ENCODE results near the gene PTPRM. TPM values are rescaled to one million over a fixed set of nuclear protein-coding genes. Genes with fewer than 3 reads are reported as not detected.

PTPRM gene
- total RNA-seq, 4 donors from 2014 or later: 62.7 to 94.0 (median 76.0) TPM

DNA sequence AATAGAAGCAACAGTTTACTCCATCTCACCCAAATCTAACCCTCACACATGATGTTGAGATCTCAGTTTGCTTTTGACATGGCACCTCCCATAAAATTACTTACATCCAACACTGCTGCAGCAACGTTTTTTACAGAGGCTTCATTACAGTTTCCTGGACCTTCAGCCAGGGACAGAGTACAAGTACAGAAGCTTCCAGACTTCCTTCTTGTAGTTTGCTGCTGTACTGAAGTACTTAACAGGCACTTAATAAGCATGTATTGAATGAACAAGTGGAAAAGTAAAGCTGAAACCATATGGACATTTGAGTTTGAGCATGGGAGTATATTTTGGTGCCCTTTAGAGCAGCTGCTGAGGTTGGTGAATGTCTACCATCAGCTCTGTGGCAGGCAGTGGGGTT, 514.2 kb downstream of the PTPRM start:
- Histone ChIP-seq H3K36me3 (peaks cover 0 to 10% (median 6%) of the 10 kb centered on the region in 4 donors), H3K27ac (replicated peaks in 1 of 4) (no peak overlapping the region), H3K27me3 (no peaks in the 10 kb centered on the region), H3K9me3 (no peaks in the 10 kb centered on the region), H3K4me3 (no peak overlapping the region), H3K4me1 (no peaks in the 10 kb centered on the region)
- intact Hi-C loops (cut with DNase I): no loop called here
- TF ChIP-seq EP300 (IDR thresholded peaks at IDR 0.05): no peak
- TF ChIP-seq POLR2AphosphoS5 (IDR thresholded peaks at IDR 0.05): no peak
- TF ChIP-seq POLR2A (IDR thresholded peaks at IDR 0.05; ENCODE audit: low read depth): no peak
- TF ChIP-seq, protein P1, sequence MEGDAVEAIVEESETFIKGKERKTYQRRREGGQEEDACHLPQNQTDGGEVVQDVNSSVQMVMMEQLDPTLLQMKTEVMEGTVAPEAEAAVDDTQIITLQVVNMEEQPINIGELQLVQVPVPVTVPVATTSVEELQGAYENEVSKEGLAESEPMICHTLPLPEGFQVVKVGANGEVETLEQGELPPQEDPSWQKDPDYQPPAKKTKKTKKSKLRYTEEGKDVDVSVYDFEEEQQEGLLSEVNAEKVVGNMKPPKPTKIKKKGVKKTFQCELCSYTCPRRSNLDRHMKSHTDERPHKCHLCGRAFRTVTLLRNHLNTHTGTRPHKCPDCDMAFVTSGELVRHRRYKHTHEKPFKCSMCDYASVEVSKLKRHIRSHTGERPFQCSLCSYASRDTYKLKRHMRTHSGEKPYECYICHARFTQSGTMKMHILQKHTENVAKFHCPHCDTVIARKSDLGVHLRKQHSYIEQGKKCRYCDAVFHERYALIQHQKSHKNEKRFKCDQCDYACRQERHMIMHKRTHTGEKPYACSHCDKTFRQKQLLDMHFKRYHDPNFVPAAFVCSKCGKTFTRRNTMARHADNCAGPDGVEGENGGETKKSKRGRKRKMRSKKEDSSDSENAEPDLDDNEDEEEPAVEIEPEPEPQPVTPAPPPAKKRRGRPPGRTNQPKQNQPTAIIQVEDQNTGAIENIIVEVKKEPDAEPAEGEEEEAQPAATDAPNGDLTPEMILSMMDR (IDR thresholded peaks at IDR 0.05): no peak
- WGBS: 22% methylated on average over 1 of the region's 1 CpG
- no peak for DNase-seq (ENCODE audit: extremely low spot score)

- Histone ChIP-seq H3K36me3 (peaks cover 0 to 13% (median 8%) of the 10 kb centered on the region in 4 donors), H3K4me3 (no peak overlapping the region), H3K27ac (replicated peaks in 1 of 4) (no peak overlapping the region), H3K27me3 (no peaks in the 10 kb centered on the region), H3K4me1 (no peaks in the 10 kb centered on the region), H3K9me3 (no peaks in the 10 kb centered on the region)
- 66% methylated on average over 3 of the region's 3 CpGs for WGBS
- no peak for DNase-seq (ENCODE audit: extremely low spot score)
- intact Hi-C loops (cut with DNase I): no loop called here
- TF ChIP-seq POLR2AphosphoS5 (IDR thresholded peaks at IDR 0.05): no peak
- no peak for TF ChIP-seq EP300 (IDR thresholded peaks at IDR 0.05)
- TF ChIP-seq POLR2A (IDR thresholded peaks at IDR 0.05; ENCODE audit: low read depth): no peak
- TF ChIP-seq, protein P1 (IDR thresholded peaks at IDR 0.05): no peak
Observed at GRCh38 chr18:8081872-8082553, 514.9 kb downstream of the PTPRM start.

DNA sequence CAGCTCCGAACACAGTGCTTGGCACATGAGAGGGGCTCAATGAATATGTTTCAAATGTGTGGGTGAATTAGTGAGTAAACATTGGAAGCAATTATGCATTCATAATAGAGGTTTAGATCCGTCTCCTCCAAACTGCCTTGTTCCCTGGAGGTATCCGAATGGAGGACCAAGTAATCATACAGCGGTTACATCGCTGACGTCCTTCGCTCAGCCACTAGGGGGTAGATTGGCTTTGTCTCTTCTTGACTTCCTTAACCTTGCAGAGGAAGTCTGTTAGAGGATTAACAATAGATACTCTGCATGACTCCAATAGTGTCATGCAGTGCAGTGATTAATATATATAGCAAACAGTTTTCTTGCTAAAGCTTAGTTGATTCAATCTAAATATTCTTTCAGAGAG, 517.0 kb downstream of the PTPRM start:
- no peak overlapping the region for H3K27ac ChIP-seq (replicated peaks in 1 of 4)
- no peak for DNase-seq (ENCODE audit: extremely low spot score)
- intact Hi-C loops (cut with DNase I): no loop called here
- WGBS: 63% methylated on average over 7 of the region's 7 CpGs
- TF ChIP-seq, protein P1 (IDR thresholded peaks at IDR 0.05): peak; percentile 28 to 47 (median 39)
- TF ChIP-seq EP300 (IDR thresholded peaks at IDR 0.05): no peak
- H3K9me3 ChIP-seq: no peaks in the 10 kb centered on the region
- H3K4me3 ChIP-seq: no peak overlapping the region
- no peaks in the 10 kb centered on the region for H3K4me1 ChIP-seq
- peaks cover 0 to 23% (median 8%) of the 10 kb centered on the region in 4 donors for H3K36me3 ChIP-seq
- H3K27me3 ChIP-seq: no peaks in the 10 kb centered on the region

- no peaks in the 10 kb centered on the region for H3K27me3 ChIP-seq
- TF ChIP-seq POLR2A (IDR thresholded peaks at IDR 0.05; ENCODE audit: low read depth): no peak
- TF ChIP-seq EP300 (IDR thresholded peaks at IDR 0.05): no peak
- TF ChIP-seq, protein P1 (IDR thresholded peaks at IDR 0.05): no peak
- TF ChIP-seq POLR2AphosphoS5 (IDR thresholded peaks at IDR 0.05): no peak
- DNase-seq (ENCODE audit: extremely low spot score): no peak
- H3K27ac ChIP-seq (replicated peaks in 1 of 4): no peak overlapping the region
- no peak overlapping the region for H3K4me3 ChIP-seq
- intact Hi-C loops (cut with DNase I): no loop called here
- H3K36me3 ChIP-seq: peaks cover 0 to 24% (median 11%) of the 10 kb centered on the region in 4 donors
- H3K4me1 ChIP-seq: no peaks in the 10 kb centered on the region
- H3K9me3 ChIP-seq: no peaks in the 10 kb centered on the region
- WGBS: 92% methylated on average over 3 of the region's 3 CpGs
Observed at GRCh38 chr18:8088626-8089025, 521.5 kb downstream of the PTPRM start.

- DNase-seq (ENCODE audit: extremely low spot score): no peak
- 82% methylated on average over 2 of the region's 2 CpGs for WGBS
- no peaks in the 10 kb centered on the region for H3K9me3 ChIP-seq
- H3K4me3 ChIP-seq: no peak overlapping the region
- intact Hi-C loops (cut with DNase I): no loop called here
- H3K36me3 ChIP-seq: peaks cover 0 to 16% (median 7%) of the 10 kb centered on the region in 4 donors
- no peaks in the 10 kb centered on the region for H3K4me1 ChIP-seq
- no peak overlapping the region for H3K27ac ChIP-seq (replicated peaks in 1 of 4)
- no peak for TF ChIP-seq POLR2A (IDR thresholded peaks at IDR 0.05; ENCODE audit: low read depth)
- TF ChIP-seq, protein P1 (IDR thresholded peaks at IDR 0.05): no peak
- no peak for TF ChIP-seq POLR2AphosphoS5 (IDR thresholded peaks at IDR 0.05)
- TF ChIP-seq EP300 (IDR thresholded peaks at IDR 0.05): no peak
- no peaks in the 10 kb centered on the region for H3K27me3 ChIP-seq
Observed at GRCh38 chr18:8091035-8091434, 523.9 kb downstream of the PTPRM start.

All from esophagus muscularis mucosa (tissue), 4 donors.